ENCODE data around the gene RXRA. TPM values are rescaled to one million over a fixed set of nuclear protein-coding genes. Genes with fewer than 3 reads are reported as not detected.
A peak's percentile ranks its signal among the peaks of the same experiment; 100 is the strongest.

The RXRA gene
- total RNA-seq, 2 donors from 2014 or later = 34.5 to 50.8 TPM

DNA sequence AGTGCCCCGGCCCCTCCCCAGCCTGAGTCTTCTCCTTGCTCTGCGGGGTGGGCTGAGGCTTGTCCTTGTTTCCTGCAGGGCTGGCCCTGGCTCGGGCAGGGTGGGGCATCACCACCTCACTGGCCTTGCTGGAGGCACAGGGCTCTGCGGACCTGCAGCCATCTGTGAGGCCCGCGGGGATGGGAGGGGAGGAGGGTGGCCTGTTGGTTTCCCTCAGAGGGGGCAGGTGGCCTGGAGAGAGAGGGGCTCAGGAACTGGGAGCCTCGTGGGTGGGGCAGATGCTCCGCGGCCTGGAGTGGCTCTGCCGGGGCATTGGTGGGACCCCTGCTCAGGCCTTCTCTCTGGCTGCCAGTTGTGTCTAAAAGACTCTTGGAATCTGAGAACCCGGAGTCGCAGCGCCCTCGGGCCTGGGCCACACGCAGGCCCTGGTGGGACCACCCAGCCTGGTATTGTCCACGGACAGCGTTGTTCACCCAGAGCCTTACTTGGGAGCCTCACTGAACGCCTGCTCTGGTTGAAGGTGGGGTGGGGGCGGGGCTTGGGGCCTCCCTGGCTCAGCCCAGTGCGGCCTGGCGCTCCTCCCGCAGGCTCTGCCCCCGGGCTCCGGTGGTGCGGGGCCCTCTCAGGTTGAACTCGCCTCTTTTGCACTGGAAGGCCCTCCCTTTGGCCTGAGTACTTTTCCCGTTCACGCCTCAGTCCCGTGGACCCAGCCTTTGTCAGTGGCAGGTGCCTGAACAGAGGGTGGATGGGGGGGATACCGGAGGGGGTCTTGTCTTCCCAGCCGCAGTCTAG is 111.3 kb downstream of the RXRA start:
- Histone ChIP-seq H3K4me1 (peaks cover 0 to 77% of the 10 kb centered on the region in 2 donors), H3K36me3 (peaks cover 14% of the 10 kb centered on the region), H3K4me3 (no peak overlapping the region), H3K27me3 (no peaks in the 10 kb centered on the region), H3K27ac (peak overlapping the region in 1 of 2 donors; percentile 88), H3K9me3 (no peaks in the 10 kb centered on the region)
- TF ChIP-seq, protein P1, sequence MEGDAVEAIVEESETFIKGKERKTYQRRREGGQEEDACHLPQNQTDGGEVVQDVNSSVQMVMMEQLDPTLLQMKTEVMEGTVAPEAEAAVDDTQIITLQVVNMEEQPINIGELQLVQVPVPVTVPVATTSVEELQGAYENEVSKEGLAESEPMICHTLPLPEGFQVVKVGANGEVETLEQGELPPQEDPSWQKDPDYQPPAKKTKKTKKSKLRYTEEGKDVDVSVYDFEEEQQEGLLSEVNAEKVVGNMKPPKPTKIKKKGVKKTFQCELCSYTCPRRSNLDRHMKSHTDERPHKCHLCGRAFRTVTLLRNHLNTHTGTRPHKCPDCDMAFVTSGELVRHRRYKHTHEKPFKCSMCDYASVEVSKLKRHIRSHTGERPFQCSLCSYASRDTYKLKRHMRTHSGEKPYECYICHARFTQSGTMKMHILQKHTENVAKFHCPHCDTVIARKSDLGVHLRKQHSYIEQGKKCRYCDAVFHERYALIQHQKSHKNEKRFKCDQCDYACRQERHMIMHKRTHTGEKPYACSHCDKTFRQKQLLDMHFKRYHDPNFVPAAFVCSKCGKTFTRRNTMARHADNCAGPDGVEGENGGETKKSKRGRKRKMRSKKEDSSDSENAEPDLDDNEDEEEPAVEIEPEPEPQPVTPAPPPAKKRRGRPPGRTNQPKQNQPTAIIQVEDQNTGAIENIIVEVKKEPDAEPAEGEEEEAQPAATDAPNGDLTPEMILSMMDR (IDR thresholded peaks at IDR 0.05) = no peak
- DNase-seq (ENCODE audit: low spot score) = no peak

DNA sequence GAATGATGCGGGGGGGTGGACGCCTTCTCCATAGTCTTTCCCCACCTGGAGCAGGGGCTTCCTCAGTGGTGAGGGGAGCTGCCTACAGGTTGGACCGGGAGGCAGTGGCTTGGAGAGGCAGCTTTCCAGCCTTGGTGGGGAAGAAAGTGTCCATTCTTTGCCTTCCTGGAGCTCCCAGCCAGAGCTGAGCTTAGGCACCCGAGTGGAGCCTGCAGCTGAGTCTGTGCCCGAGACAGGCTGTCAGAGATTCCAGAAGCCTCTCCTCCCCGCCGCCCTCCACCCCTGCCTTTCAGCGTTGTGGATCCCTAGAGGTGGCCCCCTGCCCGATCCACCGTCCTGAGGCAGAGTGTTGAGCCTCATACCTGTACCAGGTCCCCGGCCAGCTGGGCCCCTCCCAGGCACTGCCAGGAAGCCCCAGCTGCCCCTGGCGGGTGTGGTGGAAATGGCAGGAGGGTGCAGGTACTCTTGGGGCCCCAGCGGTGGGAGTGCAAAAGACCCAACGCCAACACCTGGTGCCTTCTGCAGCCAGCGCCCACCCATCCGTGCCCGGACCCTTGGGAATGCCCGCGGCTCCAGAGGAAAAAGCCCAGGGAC is 112.0 kb downstream of the RXRA start:
- no peak overlapping the region for H3K4me3 ChIP-seq
- H3K9me3 ChIP-seq = no peaks in the 10 kb centered on the region
- H3K27ac ChIP-seq = peak overlapping the region in 1 of 2 donors; percentile 88
- TF ChIP-seq, protein P1 (IDR thresholded peaks at IDR 0.05) = no peak
- no peaks in the 10 kb centered on the region for H3K27me3 ChIP-seq
- peaks cover 0 to 77% of the 10 kb centered on the region in 2 donors for H3K4me1 ChIP-seq
- H3K36me3 ChIP-seq = peaks cover 14% of the 10 kb centered on the region
- DNase-seq (ENCODE audit: low spot score) = no peak

GRCh38 chr9:134439368-134439784 is 113.1 kb downstream of the RXRA start:
- H3K27me3 ChIP-seq = no peaks in the 10 kb centered on the region
- DNase-seq (ENCODE audit: low spot score) = no peak
- H3K4me3 ChIP-seq = no peak overlapping the region
- peak overlapping the region in 1 of 2 donors; percentile 16 for H3K27ac ChIP-seq
- peaks cover 7% of the 10 kb centered on the region for H3K36me3 ChIP-seq
- no peaks in the 10 kb centered on the region for H3K9me3 ChIP-seq
- peaks cover 0 to 74% of the 10 kb centered on the region in 2 donors for H3K4me1 ChIP-seq
- TF ChIP-seq, protein P1 (IDR thresholded peaks at IDR 0.05) = no peak

GRCh38 chr9:134440636-134441226 is 114.5 kb downstream of the RXRA start:
- TF ChIP-seq, protein P1 (IDR thresholded peaks at IDR 0.05) = no peak
- Histone ChIP-seq H3K4me3 (no peak overlapping the region), H3K36me3 (peaks cover 7% of the 10 kb centered on the region), H3K9me3 (no peaks in the 10 kb centered on the region), H3K27ac (no peak overlapping the region), H3K27me3 (no peaks in the 10 kb centered on the region), H3K4me1 (peaks cover 0 to 60% of the 10 kb centered on the region in 2 donors)
- no peak for DNase-seq (ENCODE audit: low spot score)

GRCh38 chr9:134441227-134442084 is 115.2 kb downstream of the RXRA start:
- Histone ChIP-seq H3K4me3 (no peak overlapping the region), H3K27ac (no peak overlapping the region), H3K4me1 (peaks cover 0 to 53% of the 10 kb centered on the region in 2 donors), H3K9me3 (no peaks in the 10 kb centered on the region), H3K36me3 (peaks cover 5% of the 10 kb centered on the region), H3K27me3 (no peaks in the 10 kb centered on the region)
- no peak for DNase-seq (ENCODE audit: low spot score)
- TF ChIP-seq, protein P1 (IDR thresholded peaks at IDR 0.05) = no peak

Data from right atrium auricular region (tissue), 2 donors.